GM12878 (cell line): ENCODE measurements around the gene FOXO3.

Experiments used
- KAT2A ChIP-seq: conservative IDR thresholded peaks from 2 replicates; pipeline ENCODE4 v1.6.1; 2011; ENCODE audit warnings: low read depth, low read length; ENCODE audit not compliant: control insufficient read depth
- SMC3 ChIP-seq: IDR thresholded peaks from 2 replicates; pipeline ENCODE4 v1.6.1; 2011; ENCODE audit warnings: low read length, improper control_type of control experiment, borderline replicate concordance
- SPI1 ChIP-seq: IDR thresholded peaks from 2 replicates; pipeline ENCODE4 v1.6.1; 2011; ENCODE audit warnings: low read depth, mild to moderate bottlenecking, low read length, moderate library complexity, borderline replicate concordance; ENCODE audit not compliant: insufficient read depth
- TARDBP ChIP-seq: IDR thresholded peaks from 2 replicates; pipeline ENCODE4 v1.6.1; 2016; ENCODE audit warnings: borderline replicate concordance
- TF ChIP-seq, protein P1 (sequence below), 3 experiments: IDR thresholded peaks in 2 of 3; conservative IDR thresholded peaks in 1 of 3; 2 replicates each; pipeline ENCODE4 v1.5.1; 2011; ENCODE audit warnings: low read depth in 3 of 3, low read length in 3 of 3, mild to moderate bottlenecking in 3 of 3, control low read depth in 2 of 3, moderate library complexity in 2 of 3, inconsistent platforms in 1 of 3, mixed read lengths in 1 of 3; ENCODE audit not compliant: control insufficient read depth in 2 of 3, insufficient read depth in 1 of 3; ENCODE audit errors: extremely low read depth in 1 of 3

GRCh38 chr6:108578166-108578565, 17.4 kb downstream of the FOXO3 start:
- TF ChIP-seq KAT2A (no peak), SMC3 (no peak), TARDBP (no peak), SPI1 (no peak)
- TF ChIP-seq, protein P1, sequence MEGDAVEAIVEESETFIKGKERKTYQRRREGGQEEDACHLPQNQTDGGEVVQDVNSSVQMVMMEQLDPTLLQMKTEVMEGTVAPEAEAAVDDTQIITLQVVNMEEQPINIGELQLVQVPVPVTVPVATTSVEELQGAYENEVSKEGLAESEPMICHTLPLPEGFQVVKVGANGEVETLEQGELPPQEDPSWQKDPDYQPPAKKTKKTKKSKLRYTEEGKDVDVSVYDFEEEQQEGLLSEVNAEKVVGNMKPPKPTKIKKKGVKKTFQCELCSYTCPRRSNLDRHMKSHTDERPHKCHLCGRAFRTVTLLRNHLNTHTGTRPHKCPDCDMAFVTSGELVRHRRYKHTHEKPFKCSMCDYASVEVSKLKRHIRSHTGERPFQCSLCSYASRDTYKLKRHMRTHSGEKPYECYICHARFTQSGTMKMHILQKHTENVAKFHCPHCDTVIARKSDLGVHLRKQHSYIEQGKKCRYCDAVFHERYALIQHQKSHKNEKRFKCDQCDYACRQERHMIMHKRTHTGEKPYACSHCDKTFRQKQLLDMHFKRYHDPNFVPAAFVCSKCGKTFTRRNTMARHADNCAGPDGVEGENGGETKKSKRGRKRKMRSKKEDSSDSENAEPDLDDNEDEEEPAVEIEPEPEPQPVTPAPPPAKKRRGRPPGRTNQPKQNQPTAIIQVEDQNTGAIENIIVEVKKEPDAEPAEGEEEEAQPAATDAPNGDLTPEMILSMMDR (IDR thresholded peaks at IDR 0.05 in 2 of 3, conservative IDR thresholded peaks at IDR 0.05 in 1 of 3; ENCODE audit: control insufficient read depth in 2 of 3, extremely low read depth in 1 of 3, insufficient read depth in 1 of 3, low read depth in 3 of 3, low read length in 3 of 3) = no peak
